Sigmoid colon (tissue), 7 donors: ENCODE results near the gene MRPL28. TPM values are rescaled to one million over a fixed set of nuclear protein-coding genes. Genes with fewer than 3 reads are reported as not detected.
A peak's percentile ranks its signal among the peaks of the same experiment; 100 is the strongest.

ENCODE experiments used
- DNase-seq: peaks from one replicate; pipeline ENCODE4 v3.0.0-alpha.2; 2019
- H3K27ac ChIP-seq, 4 donors: fragments of 200-600 bp; sonication (generic); one replicate each; pipeline ENCODE4 v1.5.1; 2016 to 2019; ENCODE audit warnings: mild to moderate bottlenecking in 1 of 4
- H3K27me3 ChIP-seq, 3 donors: fragments of 200-600 bp; sonication (generic); one replicate each; pipeline ENCODE4 v1.5.1; 2019; ENCODE audit warnings: mild to moderate bottlenecking in 1 of 3
- H3K36me3 ChIP-seq, 4 donors: fragments of 200-600 bp; sonication (generic); one replicate each; pipeline ENCODE4 v1.5.1; 2016 to 2019
- H3K4me1 ChIP-seq, 4 donors: fragments of 200-600 bp; sonication (generic); one replicate each; pipeline ENCODE4 v1.5.1; 2017 to 2019
- H3K4me3 ChIP-seq, 4 donors: fragments of 200-600 bp; sonication (generic); one replicate each; pipeline ENCODE4 v1.5.1; 2017 to 2019; ENCODE audit warnings: mild to moderate bottlenecking in 2 of 4, moderate library complexity in 1 of 4
- H3K9me3 ChIP-seq, 4 donors: fragments of 200-600 bp in 3 of 4; sonication (generic) in 3 of 4; one replicate each; pipeline versions ENCODE4 v1.5.1 to v1.6.1; 2013 to 2019
- CTCF ChIP-seq, 4 experiments: fragments of 450-650 bp in 3 of 4; fragments of 200-600 bp in 1 of 4; IDR thresholded peaks; one replicate each; pipeline ENCODE4 v1.5.1; 2016 to 2019; ENCODE audit warnings: antibody characterized with exemption in 4 of 4, mild to moderate bottlenecking in 3 of 4, moderate library complexity in 2 of 4
- EP300 ChIP-seq, 4 donors: sonication (generic); formaldehyde crosslinking; IDR thresholded peaks; one replicate each; pipeline ENCODE4 v1.6.1; 2017; ENCODE audit warnings: antibody characterized with exemption in 4 of 4
- POLR2A ChIP-seq, 2 donors: fragments of 450-650 bp; IDR thresholded peaks; one replicate each; pipeline ENCODE4 v1.6.1; 2016; ENCODE audit warnings: antibody characterized with exemption in 2 of 2, mild to moderate bottlenecking in 2 of 2, moderate library complexity in 2 of 2
- POLR2AphosphoS5 ChIP-seq, 4 donors: sonication (generic); formaldehyde crosslinking; IDR thresholded peaks; one replicate each; pipeline ENCODE4 v1.6.1; 2017; ENCODE audit warnings: antibody characterized with exemption in 4 of 4
- WGBS, 2 donors: extraction: QIAGEN DNeasy Blood & Tissue Kit; methylation state at CpG; one replicate each; pipeline ENCODE4 v1.1.7; 2013; 5-methylcytosine and 5-hydroxymethylcytosine counted together
- intact Hi-C: fragments of 100-400 bp; cut with DNase I; formaldehyde crosslinking; loops from one replicate; pipeline ENCODE4 v1.15.1; 2023
- polyA plus RNA-seq, 3 donors: library from polyadenylated mRNA; stranded (reverse); fragments of 200-250 nt; gene quantifications; one replicate each; pipeline ENCODE4 v1.2.3, GENCODE V29; 2013
- total RNA-seq, 4 donors: library from RNA; depleted of rRNA; stranded (reverse); fragments of >200 nt; gene quantifications; one replicate each; pipeline ENCODE4 v1.1.0, GENCODE V29; 2016
- donor health status: healthy with polysubstance abuse.
- donor health status: Bipolar disorder and iron deficiency.
- donor health status: healthy.

Gene MRPL28
- total and polyA plus RNA-seq, 7 donors, result 49.6 to 95.9 (median 74.5) TPM

DNA sequence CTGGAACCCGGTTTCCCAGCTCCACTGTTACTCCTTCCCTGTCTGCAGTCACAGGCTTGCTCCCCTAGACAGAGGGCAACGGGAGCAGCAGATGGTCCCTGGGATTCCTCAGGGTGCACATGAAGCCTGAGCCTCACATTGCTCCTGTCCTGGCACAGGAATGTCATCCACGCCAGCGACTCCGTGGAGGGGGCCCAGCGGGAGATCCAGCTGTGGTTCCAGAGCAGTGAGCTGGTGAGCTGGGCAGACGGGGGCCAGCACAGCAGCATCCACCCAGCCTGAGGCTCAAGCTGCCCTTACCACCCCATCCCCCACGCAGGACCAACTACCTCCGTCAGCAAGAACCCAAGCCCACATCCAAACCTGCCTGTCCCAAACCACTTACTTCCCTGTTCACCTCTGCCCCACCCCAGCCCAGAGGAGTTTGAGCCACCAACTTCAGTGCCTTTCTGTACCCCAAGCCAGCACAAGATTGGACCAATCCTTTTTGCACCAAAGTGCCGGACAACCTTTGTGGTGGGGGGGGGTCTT is 29.8 kb upstream of the MRPL28 start:
- H3K4me3 ChIP-seq, result peak overlapping the region in 1 of 4 donors; percentile 90
- peaks cover 0 to 10% (median 0%) of the 10 kb centered on the region in 4 donors for H3K36me3 ChIP-seq
- peak overlapping the region; percentile 91 to 96 (median 93) for H3K27ac ChIP-seq
- TF ChIP-seq CTCF (IDR thresholded peaks at IDR 0.05) (no peak), EP300 (IDR thresholded peaks at IDR 0.05) (no peak), POLR2A (IDR thresholded peaks at IDR 0.05) (no peak), POLR2AphosphoS5 (IDR thresholded peaks at IDR 0.05) (no peak)
- intact Hi-C loops, result loop anchor here (2.0 kb wide), 2 partner anchors 17 to 47 kb away; partner anchors contain the start of gene AXIN1
- 69 to 74% methylated on average over 10 of the region's 10 CpGs for WGBS, 2 donors
- no peaks in the 10 kb centered on the region for H3K27me3 ChIP-seq
- DNase-seq, result no peak
- H3K4me1 ChIP-seq, result peaks cover 0 to 51% (median 40%) of the 10 kb centered on the region in 4 donors
- H3K9me3 ChIP-seq, result no peaks in the 10 kb centered on the region

- 83 to 87% methylated on average over 22 of the region's 22 CpGs for WGBS, 2 donors
- H3K4me1 ChIP-seq, result peaks cover 0 to 51% (median 40%) of the 10 kb centered on the region in 4 donors
- DNase-seq, result no peak
Observed at GRCh38 chr16:399340-400019, 29.1 kb upstream of the MRPL28 start.

GRCh38 chr16:398561-399339 is 28.4 kb upstream of the MRPL28 start:
- Histone ChIP-seq H3K9me3 (no peaks in the 10 kb centered on the region), H3K27ac (peak overlapping the region; percentile 87 to 98 (median 97)), H3K4me1 (peaks cover 0 to 51% (median 40%) of the 10 kb centered on the region in 4 donors), H3K27me3 (no peaks in the 10 kb centered on the region), H3K36me3 (peaks cover 0 to 10% (median 0%) of the 10 kb centered on the region in 4 donors), H3K4me3 (peak overlapping the region in 1 of 4 donors; percentile 82)
- WGBS, 2 donors, result 82 to 87% methylated on average over 24 of the region's 24 CpGs
- no peak for TF ChIP-seq CTCF (IDR thresholded peaks at IDR 0.05)
- no peak for TF ChIP-seq POLR2A (IDR thresholded peaks at IDR 0.05)
- no peak for TF ChIP-seq POLR2AphosphoS5 (IDR thresholded peaks at IDR 0.05)
- TF ChIP-seq EP300 (IDR thresholded peaks at IDR 0.05), result no peak
- DNase-seq, result no peak
- intact Hi-C loops, result no loop called here

More at GRCh38 chr16:399340-400019, 29.1 kb upstream of the MRPL28 start:
- TF ChIP-seq EP300 (IDR thresholded peaks at IDR 0.05), result no peak
- TF ChIP-seq POLR2A (IDR thresholded peaks at IDR 0.05), result no peak
- no peak for TF ChIP-seq CTCF (IDR thresholded peaks at IDR 0.05)
- TF ChIP-seq POLR2AphosphoS5 (IDR thresholded peaks at IDR 0.05), result no peak
- Histone ChIP-seq H3K27me3 (no peaks in the 10 kb centered on the region), H3K36me3 (peaks cover 0 to 10% (median 0%) of the 10 kb centered on the region in 4 donors), H3K27ac (peak overlapping the region in 3 of 4 donors; percentile 96 to 98 (median 98)), H3K9me3 (no peaks in the 10 kb centered on the region), H3K4me3 (no peak overlapping the region)
- intact Hi-C loops, result loop anchor here (2.0 kb wide), 2 partner anchors 17 to 47 kb away; partner anchors contain the start of gene AXIN1

DNA sequence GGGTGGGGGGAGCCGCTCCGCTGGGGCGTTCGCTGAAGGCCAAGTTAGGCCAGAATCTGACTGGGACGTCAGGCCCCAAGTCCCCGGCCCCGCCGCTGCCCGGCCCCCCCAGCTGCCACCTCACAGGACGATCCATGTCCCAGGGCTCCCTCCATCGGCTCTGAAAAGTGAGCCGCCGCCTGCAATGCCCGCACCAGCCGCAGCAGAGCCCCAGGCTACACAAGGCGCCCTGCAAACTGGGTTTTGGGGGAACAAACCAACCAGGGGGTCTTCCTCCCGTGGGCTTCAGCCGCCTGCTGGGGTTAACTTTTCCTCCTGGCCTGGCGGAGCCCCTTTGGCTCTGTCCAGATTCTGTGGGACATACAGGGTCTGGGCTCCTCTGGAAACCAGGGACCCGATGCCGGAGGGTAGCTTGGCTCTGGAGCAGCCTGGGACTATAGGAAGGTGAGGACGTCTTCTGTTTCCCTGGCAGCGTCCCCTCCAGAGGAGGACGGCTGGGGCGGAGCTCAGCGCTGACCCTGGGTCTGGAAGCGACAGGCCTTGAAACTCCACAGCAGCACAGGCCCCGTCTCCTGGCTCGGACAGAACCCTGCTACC is 27.5 kb upstream of the MRPL28 start:
- H3K4me1 ChIP-seq, result peaks cover 0 to 51% (median 40%) of the 10 kb centered on the region in 4 donors
- 30 to 50% methylated on average over 29 of the region's 29 CpGs for WGBS, 2 donors

More for the DNA sequence above, 27.5 kb upstream of the MRPL28 start:
- Histone ChIP-seq H3K27ac (peak overlapping the region; percentile 87 to 98 (median 97)), H3K9me3 (no peaks in the 10 kb centered on the region), H3K4me3 (peak overlapping the region; percentile 63 to 90 (median 82)), H3K36me3 (peaks cover 0 to 10% (median 0%) of the 10 kb centered on the region in 4 donors), H3K27me3 (no peaks in the 10 kb centered on the region)
- TF ChIP-seq EP300 (IDR thresholded peaks at IDR 0.05), result no peak
- peak; percentile 49 to 79 (median 60) for TF ChIP-seq CTCF (IDR thresholded peaks at IDR 0.05)
- TF ChIP-seq POLR2A (IDR thresholded peaks at IDR 0.05), result no peak
- peak in 1 of 4 donors; percentile 28 for TF ChIP-seq POLR2AphosphoS5 (IDR thresholded peaks at IDR 0.05)
- DNase-seq, result peak; percentile 93
- intact Hi-C loops, result no loop called here
